ENCODE results near the gene HOXA10.
A peak's percentile ranks its signal among the peaks of the same experiment; 100 is the strongest.

The HOXA10 gene

GRCh38 chr7:27203365-27203953 is 29.3 kb upstream of the HOXA10 start:
- DNase-seq, result no peak

DNA sequence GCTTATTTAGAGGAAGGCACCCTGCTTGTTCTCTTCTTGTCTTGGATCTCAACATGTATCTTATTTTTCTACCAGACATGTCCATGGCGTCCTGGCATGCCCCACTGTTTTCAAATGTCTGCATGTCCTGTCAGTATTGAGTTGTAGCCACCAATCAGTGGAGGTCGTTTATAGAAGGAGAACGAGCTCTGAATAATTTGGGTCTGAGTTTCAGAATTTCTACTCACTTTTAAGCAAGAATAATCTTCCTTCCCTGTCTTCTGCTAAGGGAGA is 28.7 kb upstream of the HOXA10 start:
- no peak for DNase-seq

DNA sequence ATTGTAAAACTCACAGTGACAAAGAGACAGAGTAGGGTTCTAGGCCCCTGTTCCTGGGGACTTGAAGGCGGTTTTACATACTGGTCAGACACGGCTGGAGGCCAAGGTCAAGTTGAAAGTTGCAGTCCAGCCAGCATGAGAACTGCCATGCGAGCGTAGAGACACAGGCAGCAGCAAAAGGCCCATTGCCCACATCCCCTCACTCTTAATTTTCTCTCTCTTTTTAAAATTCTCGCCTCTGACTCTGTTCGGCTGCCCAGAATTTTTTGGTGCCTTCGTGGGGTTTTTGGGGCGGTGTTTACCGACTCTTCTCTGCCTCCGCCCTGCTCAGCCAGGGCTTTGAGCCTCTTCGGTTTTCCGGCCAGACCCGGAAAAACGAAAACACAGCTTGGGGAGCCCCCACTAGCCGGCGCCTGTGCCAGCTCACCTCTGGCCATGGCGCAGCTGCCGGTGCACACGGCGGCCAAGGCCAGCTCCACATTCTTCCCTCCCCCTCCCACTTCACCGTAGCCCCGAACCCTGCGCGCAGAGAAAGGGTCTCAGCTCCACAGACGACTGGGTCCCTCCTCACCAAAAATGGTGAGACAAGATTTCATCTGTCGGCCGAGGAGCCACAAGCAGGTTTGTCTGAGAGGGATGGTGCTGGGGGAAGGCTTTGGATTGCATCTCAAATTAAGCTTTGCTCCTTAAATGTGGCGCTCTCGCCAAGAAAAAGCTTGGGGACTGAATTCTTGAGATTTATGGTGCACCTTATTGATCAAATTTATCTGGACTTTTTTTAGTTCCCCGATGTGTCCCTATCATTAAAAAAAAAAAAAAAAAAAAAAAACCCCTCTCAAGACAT is 28.1 kb upstream of the HOXA10 start:
- DNase-seq, result no peak

DNA sequence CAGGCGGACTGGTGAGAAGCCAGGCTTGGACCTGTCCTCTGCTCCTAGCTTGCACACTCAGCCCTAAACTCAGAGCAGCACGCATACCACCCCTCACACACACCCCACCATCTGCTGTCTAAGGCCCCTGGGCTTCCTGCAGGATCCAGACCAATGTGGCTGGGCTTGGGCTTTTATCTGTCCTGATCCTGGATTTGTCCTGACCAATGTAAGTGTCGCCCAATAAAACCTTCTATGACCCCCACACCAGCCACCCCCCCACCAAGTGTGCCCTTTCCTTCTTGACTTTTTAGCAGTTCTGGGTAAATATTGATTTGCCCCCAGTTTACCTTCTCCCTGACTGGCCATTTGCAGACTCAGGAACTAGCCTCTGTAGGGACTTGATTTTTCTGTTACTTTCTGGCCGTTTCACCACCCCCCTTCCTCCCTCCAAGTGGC is 27.5 kb upstream of the HOXA10 start:
- no peak for DNase-seq

GRCh38 chr7:27200761-27201579 is 26.9 kb upstream of the HOXA10 start:
- no peak for DNase-seq

DNA sequence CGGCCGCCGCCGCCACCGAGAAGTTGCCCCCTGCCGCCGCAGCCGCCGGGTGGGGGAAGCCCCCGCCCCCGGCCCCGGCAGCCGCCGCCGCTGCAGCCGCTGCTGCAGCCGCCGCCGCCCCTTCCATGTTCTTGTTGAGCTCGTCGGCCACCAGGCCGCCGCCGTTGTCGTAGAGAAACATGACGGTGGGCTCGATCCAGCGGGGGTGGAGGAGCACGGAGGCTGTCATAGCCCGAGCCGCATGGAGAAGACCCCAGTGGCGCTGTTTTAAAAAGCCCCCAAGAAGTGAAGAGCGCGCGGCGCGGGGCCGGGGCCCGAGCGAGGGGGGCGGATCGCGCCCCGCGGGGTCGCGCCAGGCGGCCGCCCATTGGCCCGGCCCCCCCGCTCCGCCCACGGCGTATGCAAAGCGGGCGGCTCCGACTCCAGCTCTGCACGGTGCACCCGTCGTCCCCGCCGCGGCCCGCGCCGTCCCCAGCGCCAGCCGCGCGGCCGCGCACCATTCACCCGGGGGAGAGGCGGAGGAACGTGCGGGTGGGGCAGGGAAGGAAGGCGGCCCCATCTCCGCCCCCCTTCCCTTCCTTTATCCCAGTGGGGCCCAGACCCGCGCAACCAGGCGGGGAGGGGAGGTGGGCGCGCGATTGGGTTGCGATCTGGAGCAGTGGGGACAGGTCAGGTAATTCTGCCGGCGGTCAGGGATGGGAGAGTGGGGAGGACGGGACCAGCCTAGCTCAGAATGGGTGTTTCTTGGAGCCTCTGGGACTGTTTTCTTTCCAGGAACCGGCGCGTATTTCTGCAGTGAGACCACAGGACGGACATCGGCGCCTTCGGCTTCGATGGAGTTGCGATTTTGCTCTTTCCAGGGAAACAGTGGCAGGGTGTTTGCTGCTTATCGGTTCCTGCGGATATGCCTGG is 26.0 kb upstream of the HOXA10 start, which contains the start of gene HOXA13:
Gene HOXA13 (minus strand): TSS at position 243 of the 912 bp plus-strand sequence. CDS start 14 bp downstream, at position 229.
- DNase-seq, result no peak

GRCh38 chr7:27198871-27199801 is 25.0 kb upstream of the HOXA10 start:
- DNase-seq, result no peak

DNA sequence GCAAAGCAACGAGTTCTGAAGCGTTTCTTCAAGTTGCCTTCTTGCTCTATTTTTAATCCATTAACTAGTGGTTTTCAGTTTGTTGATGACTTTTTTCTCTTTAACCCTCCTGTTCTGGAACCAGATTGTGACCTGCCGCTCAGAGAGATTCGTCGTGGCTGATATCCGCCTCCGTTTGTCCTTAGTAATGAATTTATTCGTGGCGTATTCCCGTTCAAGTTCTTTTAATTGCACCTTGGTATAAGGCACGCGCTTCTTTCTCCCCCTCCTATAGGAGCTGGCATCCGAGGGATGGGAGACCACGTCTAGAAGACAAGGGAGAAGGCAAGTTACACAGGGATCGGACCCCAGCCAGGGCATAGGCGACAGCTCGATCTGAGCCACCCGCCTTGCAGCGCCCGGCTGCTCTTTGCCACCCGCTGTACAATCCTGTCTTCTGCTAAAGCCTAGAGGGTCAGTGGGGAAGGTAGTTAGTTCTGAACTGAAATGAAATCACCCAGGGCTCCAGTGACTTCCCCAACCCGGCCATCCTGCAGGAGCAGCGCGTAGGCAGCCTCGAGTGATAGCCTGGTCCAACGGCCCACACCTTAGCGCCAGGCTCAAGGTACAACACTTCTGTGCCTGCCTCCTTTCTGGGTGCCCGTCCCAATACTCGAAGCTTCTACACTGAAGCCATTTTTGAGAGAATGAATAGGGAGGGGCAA is 24.2 kb upstream of the HOXA10 start:
- DNase-seq, result no peak

- DNase-seq, result no peak
Measured at GRCh38 chr7:27197137-27198042, 23.3 kb upstream of the HOXA10 start.

DNA sequence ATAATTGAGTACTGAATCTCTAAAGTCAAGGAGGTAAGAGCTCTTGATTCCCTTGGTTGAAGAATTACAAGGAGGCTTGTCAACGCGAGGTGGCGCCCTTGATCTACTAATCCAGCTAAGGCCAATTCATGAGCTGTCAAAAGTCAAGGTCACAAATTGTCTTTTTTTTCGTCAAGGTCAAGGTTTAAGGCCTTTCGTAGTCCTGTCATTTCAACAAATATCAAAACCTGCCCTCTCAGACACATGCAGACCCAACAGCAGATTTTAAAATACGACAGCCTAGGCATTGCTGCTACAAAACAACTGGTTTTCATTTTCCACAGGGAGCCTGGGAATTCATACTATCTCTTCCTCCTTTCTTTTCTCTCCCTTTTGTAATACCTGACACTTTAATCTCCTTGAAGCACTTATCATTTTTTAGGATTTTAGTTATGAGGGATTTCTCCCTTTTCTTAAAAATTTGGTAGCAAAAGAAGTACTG is 22.2 kb upstream of the HOXA10 start:
- peak; percentile 71 for DNase-seq

- DNase-seq, result no peak
Measured at GRCh38 chr7:27194686-27195379, 20.7 kb upstream of the HOXA10 start.

GRCh38 chr7:27194002-27194352 is 19.9 kb upstream of the HOXA10 start:
- no peak for DNase-seq

DNA sequence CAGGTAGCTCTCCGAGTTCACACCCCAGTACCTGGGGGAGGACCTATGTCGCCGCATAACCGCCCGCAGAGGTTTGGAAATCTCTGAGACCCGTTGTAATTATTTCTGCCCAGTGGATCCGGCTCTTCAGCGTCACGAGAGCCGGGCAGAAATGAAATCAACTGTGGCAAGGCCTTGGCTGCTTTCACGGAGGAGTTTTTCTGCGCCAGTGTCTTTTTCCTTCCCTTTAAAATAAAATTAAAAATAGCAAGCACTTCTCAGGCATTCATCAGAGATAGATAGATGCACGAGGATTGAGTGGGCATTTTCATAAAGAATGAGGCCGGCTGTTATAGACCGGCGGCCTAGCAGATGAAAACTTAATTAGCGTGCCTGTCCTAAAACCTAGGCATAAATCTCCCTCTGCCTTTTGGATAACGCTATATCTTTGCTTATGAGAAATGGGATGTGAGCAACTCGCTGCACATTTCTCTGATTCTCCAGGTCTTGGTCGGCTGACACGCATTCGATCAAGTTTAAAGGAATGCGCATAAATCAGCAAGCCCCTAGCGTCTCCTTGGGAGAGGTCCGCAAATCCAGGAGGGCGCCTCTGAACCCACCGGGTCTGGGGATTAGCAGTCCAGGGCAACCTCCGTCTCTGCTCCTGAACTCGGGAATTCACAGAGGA is 19.3 kb upstream of the HOXA10 start:
- DNase-seq, result no peak

DNA sequence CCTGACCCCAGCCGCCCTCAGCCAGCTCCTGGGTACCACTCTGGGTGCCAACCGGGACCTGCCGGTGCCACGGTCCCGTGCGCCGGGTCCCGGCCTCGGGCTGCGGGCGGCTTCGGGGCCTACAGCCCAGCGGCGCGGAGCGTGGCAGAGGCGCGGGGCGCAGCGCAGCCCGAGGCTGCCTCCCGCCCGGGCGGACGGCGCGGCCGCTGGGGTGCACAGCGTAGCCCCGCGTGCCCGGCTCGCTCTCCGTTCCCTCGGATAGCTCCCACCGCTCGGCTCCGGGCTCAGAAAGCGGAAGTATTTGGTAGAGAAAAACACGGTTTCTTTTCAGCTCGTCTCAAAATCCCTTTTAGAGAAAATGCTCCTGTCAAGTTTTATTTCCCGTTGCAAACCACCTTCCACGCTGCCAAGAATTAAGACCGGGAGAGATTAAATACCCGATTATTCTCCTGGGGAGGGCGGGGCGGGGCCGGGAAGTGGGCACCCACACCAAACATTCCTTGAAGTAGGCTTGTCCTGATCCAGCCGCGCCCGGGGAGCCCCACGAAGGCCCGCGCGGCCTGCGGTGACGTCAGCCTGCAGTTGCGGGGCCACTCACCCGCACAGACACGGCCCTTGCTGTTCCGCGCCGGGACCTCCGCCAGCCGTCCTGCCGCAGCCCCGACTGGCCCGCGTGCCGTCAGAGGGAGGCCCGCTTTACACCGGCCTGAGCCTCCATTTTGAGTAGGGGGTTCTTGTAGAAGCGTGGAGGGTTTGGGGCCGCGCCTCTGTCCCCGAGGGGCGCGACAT is 18.6 kb upstream of the HOXA10 start:
- DNase-seq, result peak; percentile 14

- DNase-seq, result no peak
Measured at GRCh38 chr7:27191833-27192545, 17.9 kb upstream of the HOXA10 start.

DNA sequence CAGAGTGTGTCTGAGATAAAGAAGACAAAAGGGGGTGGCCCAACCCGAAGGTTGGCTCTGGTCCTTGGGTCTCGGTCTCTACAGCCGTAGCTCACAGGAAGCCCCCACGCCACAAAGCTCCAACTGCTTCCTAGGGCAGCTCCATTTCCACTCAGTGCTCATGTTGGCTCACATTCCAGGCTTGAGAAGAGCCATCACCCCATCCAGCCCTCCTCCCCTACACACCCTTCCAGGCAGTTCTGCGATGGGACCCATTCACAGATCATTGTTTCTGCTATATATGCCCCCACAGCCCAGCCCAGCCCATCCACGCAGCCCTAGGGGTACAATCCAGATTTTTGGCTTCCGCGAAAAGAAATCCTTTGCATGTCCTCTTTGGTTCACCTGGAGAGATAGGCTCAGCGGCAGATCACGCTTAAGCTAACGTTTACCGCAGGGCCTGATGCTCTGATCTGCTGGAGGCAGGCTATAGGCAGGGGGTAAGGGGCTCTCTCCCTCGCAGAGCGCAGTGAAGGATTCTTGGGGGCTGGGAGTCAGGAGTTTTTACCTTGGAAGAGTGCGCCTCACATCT is 17.1 kb upstream of the HOXA10 start:
- DNase-seq, result no peak
